DMS79 (cell line): Measurements from ENCODE around the gene ADCK2.
A peak's percentile ranks its signal among the peaks of the same experiment; 100 is the strongest.
"Not testable (repeated sequence)": the region's sequence is repeated elsewhere in the genome, so short reads cannot be mapped to it uniquely, and the experiment has no call there.

Source experiments
- DNase-seq: peaks from one replicate; lab custom pipeline; 2025; lab: John Stamatoyannopoulos, UW

Gene ADCK2

DNA sequence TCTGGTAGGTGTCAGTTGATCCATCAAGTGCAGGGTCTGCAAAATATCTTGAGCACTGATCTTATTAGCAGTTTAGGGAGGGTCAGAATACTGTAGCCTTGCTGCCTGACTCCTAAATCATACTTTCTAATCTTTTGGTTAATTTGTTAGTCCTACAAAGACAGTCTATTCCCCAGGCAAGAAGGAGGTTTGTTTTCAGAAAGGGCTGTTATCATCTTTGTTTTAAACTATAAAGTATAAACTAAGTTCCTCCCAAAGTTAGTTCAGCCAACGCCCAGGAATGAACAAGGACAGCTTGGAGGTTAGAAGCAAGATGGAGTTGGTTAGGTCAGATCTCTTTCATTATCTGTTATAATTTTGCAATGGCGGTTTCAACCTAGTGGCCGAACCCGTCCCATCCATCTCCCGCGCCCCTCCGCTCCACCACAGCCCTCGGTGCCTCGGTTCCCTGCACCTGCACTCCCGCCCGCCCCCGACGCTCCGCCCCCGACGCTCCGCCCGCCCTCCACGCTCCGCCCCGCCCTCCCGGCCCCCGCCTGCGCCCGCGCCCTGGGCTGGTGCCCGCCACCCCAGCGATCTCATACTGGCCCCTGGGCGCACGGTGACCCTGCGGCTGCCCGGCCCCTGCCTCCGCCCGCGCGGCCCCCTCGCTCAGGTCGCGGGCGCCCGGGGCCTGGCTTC is at the start of gene ADCK2:
TSS of gene ADCK2 (plus strand) at position 564 of the 681 bp plus-strand sequence. CDS start 386 bp downstream, outside the sequence.
- DNase-seq: peak; percentile 34

DNA sequence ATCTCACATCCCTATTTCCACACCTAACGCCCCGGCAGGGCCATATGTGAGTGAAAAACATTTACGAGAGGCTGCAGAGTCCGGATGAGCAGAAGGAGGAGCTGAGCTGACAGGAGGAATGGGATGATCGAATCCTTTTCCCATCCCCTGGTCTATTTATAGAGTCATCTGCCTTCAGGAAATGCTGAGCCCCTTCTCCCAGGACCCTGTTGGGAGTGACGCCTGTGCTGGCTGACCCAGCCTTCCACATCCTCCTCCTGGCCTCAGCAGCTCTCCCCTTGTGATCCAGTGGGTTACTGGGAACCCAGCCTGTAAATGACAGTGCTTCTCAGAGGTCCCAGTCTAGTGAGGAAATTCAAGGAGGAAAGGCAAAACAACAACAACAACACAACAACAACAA is 48.8 kb upstream of the ADCK2 start:
- DNase-seq: no peak

DNA sequence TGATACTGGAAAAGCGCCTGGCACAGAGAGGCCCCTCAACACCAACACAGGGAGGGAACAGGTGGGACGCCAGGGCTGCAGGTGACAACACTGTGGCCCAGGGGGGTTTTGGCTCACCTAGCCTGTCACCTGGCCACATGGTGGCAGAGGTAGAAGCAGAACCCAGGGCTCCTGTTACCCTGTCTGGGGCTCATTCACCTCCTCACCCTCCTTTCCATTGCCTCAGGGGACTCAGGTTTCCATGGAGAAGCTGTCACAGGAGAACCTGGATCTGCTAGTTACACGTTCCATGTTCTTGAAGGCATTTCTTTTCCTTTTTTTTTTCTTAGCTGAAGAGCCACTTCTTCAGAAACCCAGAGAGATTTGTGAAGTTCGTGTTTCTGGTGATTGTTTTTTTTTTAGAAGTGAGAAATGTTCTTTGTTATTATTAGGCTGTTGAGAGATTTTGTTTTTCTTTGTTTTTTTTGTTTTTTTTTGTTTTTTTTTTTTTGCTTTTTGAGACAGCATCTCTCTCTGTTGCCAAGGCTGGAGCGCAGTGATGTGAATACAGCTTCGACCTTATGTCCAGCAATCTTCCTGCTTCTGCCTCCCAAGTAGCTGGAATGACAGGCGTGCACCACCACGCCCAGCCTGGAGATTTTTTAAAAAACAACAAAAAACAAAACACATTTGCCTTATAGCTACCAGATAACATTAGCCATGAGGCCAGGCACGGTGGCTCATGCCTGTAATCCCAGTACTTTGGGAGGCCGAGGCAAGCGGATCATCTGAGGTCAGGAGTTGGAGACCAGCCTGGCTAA is 48.2 kb upstream of the ADCK2 start:
- DNase-seq: peak; percentile 64

DNA sequence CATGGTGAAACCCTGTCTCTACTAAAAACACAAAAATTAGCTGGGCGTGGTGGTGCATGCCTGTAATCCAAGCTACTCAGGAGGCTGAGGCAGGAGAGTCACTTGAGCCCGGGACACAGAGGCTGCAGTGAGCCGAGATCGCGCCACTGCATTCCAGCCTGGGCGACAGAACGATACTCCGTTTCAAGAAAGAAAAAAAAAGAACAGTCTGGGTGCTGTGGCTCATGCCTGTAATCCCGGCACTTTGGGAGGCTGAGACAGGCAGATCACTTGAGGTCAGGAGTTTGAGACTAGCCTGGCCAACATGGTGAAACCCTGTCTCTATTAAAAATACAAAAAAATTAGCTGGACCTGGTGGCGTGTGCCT is 47.6 kb upstream of the ADCK2 start:
- DNase-seq: not testable (repeated sequence)

GRCh38 chr7:140625908-140626868 is 46.6 kb upstream of the ADCK2 start:
- DNase-seq: peak; percentile 84

DNA sequence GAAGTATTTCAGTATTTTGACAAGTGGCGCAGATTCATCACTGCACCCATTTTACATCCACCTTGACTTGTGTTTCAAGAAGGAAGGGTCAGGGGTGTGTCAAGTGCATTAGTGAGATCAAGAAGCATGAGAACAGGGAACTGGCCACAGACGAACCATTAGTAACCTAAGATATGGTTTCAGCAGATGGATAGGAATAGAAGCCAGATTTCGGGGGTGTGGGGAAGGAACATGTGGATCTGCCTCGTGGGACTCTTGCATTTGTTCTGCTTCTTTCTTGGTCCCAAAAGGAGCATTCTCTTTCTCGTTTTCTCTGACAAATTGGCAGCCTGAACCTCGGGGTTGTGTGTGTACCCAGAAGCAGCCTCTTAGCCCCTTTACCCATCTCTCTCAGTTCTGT is 41.7 kb upstream of the ADCK2 start:
- no peak for DNase-seq

GRCh38 chr7:140631602-140632001 is 41.1 kb upstream of the ADCK2 start:
- DNase-seq: no peak

GRCh38 chr7:140635345-140635744 is 37.4 kb upstream of the ADCK2 start:
- DNase-seq: no peak

GRCh38 chr7:140635816-140636215 is 36.9 kb upstream of the ADCK2 start:
- no peak for DNase-seq

DNA sequence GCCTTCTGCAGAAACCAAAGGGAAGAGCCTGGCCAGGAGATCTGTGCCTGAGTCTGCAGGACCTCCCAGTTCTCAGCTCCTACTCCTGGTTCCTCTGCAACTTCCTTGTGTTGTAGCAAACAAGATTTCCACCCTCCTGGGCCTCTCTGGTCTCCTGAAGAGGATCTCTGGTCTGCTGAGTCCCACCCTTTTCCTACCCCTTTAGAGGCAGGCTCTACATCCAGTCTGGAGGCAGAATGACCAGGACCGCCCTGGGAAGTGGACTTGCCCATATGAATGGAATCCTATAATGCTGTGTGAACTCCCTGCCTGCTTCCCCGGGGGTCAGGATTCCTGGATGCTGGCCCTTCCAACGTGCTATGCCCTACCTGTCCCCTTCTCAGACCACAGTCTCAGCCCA is 35.3 kb upstream of the ADCK2 start:
- DNase-seq: no peak

DNA sequence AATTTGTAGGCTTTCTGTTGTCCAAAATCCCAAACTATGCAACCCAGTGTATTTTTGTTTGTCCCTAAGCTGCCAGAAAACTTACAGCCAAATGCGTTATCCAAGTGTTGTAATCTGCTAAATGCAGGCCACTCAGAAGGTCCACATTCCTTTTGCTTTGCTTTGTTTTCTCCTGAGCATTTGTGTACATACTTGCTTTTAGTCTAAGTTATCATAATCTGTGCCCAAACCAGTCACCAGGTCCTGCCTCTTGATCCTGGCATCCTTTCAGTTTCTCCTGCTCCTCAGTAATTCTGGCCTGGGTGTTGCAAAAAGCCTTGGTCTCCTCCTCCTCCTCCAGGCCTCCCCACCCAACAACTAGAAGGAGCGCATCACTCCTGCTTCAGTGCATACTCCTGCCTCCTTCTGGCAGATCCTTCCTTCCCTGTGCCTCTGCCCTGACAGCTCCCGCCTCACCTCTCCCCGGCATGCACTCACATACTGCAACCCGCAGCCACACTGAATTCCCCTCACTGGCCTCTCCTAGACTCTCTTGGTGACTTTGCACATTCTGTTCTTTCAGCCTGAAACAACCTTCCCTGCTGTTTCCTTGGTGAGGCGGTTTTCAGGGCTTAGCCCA is 34.5 kb upstream of the ADCK2 start:
- DNase-seq: no peak

DNA sequence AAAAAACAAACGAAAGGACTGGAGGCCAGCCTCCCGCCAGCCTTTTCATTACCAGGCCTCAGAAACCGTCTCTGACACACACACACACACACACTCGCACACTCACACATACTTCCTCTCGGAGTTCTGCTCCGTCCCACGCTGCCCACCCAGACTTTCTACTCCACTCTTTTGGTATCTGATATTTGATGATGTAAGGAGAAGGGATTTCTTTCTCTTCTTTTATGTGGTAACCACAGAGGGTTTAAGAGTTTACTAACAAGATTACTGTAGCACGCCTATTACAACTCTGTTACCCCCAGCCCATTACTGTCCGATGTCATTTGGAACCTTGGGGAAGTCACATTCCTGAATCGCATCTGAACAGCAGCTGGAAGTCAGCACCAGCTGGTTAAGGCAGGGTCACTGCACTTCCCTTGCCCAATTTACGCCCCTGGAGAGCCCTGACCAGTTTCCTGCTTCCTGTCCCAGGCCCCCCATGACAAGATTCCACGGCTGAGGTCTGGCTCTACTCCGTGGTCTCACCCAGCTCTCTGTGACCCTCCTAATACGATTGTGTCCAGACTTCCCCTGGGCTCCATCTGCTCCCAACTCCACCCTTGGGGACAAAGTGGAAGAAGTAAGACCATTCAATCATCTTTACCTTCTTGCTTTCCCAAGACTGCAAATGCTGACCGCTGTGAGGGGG is 33.2 kb upstream of the ADCK2 start:
- DNase-seq: no peak

DNA sequence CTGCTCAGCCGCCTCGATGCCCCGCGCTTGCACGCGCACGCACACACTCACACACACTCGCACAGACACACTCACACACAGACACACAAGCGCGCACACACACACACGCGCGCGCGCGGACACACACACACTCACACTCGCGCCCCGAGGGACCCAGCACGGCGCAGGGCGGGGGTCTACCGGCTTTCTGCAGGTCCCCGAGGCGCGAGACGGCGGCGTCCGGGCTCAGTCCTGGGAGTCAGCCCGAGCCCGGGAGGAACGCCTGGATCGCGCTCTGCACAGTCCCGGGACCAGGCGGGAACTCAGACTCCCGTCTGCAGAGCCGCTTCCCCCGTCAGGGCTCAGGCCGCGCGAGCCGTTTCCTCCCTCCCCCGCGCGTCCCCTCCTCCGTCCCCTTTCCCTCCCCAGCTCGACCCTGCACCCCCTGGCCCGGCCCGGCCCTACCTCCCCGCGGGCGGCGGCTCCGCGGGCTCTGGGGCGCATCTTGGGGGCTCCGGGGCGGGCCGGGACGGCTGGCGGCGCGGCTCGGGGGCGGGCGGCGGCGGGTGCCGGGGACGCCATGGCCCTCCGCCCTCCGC is 32.6 kb upstream of the ADCK2 start:
- no peak for DNase-seq

DNA sequence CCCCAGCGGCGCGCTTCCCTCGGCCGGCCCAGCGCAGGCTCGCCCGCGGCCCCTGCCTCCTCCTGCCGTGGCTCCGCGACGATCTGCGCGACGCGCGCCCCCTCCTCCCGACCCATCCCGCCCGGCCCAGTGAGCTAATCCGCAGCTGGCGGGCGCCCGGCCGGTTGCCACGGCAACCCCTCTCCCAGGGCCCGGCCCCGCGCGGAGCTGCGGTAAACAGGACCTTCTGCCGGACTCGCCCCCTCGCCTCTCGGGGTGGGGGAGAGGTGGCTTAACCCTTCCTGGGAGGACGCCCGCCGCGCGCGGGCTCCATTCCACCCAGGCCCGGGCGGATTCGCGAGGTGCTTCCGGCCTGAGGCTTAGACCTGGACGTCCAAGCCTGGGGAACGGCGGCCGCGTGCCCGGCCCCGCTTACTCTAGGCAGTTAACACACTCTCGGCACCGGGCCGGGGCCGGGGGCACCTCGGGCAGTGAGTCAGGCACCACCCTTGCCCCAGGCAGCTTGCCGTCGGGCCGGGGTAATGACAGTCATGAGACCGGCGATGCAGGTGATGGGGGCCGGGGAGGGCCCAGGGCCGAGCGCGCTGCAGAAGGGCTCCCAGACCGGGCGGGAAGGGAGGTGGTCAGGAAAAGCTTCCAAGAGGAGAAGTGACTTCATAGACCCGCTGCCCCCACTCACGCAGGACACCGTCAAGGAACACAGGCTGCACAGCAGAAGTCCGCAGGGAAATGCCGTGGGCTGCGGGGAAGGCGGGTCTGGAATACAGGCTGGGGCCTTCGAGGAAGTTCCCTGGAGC is 31.8 kb upstream of the ADCK2 start, which contains the start of gene DENND2A:
TSS of gene DENND2A (minus strand) at position 87 of the 797 bp plus-strand sequence. CDS start 38,416 bp downstream, outside the sequence.
- peak; percentile 49 for DNase-seq

DNA sequence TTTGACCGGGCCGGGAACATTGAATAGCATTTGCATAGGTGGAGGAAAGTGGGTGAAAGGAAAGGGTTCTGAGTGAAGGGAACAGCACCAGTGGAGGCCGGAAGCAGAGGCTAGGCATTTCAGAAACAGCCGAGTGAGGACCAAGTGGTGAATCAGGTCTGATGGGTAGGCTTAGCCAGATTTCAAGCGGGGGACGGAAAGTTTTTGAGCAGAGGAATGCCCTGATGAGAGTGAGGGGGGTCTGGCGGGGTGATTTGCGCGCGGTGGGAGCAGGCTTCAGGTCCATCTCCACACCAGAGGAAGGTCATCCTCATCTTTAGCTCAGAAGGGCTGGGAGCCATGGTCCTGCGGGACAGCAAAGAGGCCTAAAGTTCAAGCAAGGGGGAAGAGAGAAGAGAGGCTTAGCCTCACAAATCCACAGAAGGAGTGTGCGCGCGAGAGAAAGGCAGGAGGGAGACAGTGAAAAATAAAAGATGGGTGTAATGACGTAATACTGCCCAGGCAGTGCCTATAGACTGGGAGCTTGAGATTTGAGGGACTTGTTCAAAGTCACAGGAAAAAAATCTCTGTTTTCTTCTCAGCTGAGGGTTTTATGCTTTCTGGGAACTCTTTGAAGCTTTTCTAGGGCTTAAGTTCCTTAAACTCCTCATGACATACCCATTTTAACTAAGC is 31.1 kb upstream of the ADCK2 start:
- DNase-seq: no peak

GRCh38 chr7:140643416-140643815 is 29.3 kb upstream of the ADCK2 start:
- DNase-seq: no peak

DNA sequence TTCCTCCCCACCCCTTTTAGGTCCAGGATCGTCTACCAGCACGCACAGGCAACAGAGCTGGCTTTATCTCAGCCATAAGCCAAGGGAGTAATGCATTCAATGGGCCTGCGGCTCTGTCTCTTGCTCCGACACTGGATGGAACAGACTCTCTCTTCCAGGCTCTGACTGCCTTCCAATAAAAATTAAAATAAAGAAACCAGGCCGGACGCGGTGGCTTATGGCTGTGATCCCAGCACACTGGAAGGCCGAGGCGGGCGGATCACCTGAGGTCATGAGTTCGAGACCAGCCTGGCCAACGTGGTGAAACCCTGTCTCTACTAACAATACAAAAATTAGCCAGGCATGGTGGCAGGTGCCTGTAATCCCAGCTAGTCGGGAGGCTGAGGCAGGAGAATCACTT is 28.0 kb upstream of the ADCK2 start:
- not testable (repeated sequence) for DNase-seq

- no peak for DNase-seq
Observed at GRCh38 chr7:140645166-140645900, 27.4 kb upstream of the ADCK2 start.
